Lower leg skin (tissue), 3 donors: ENCODE results near the gene MX2.

Experiments used
- CTCF ChIP-seq, 3 donors: fragments of 450-650 bp; IDR thresholded peaks; one replicate each; pipeline ENCODE4 v1.5.1; 2016; ENCODE audit warnings: antibody characterized with exemption in 3 of 3, mild to moderate bottlenecking in 3 of 3, moderate library complexity in 2 of 3
- POLR2A ChIP-seq, 2 donors: fragments of 450-650 bp; IDR thresholded peaks; one replicate each; pipeline ENCODE4 v1.6.1; 2016 to 2017; ENCODE audit warnings: antibody characterized with exemption in 2 of 2, mild to moderate bottlenecking in 1 of 2, moderate library complexity in 1 of 2

GRCh38 chr21:41375875-41376274 lies 14.0 kb downstream of the MX2 start:
- TF ChIP-seq POLR2A (IDR thresholded peaks at IDR 0.05): no peak
- no peak for TF ChIP-seq CTCF (IDR thresholded peaks at IDR 0.05)
